Chondrocyte (in vitro differentiated cells): Measurements from ENCODE around the gene NHERF2. TPM values are rescaled to one million over a fixed set of nuclear protein-coding genes. Genes with fewer than 3 reads are reported as not detected.

Experiments used
- DNase-seq: peaks from one replicate; pipeline ENCODE4 v3.0.0; 2021; ENCODE audit warnings: mixed read lengths, low spot score
- H3K27ac Mint-ChIP-seq: one replicate; pipeline ENCODE4 v1.8.0; 2021; ENCODE audit warnings: mild to moderate bottlenecking, moderate library complexity, mixed read lengths; ENCODE audit not compliant: unreplicated experiment
- H3K27me3 Mint-ChIP-seq: 2 replicates; pipeline ENCODE4 v1.8.0; 2021; ENCODE audit warnings: low read depth, mixed read lengths
- H3K36me3 Mint-ChIP-seq: 2 replicates; pipeline ENCODE4 v1.8.0; 2021; ENCODE audit warnings: low read depth, mixed read lengths
- H3K4me1 Mint-ChIP-seq: 2 replicates; pipeline ENCODE4 v1.8.0; 2021; ENCODE audit warnings: low read depth, mild to moderate bottlenecking, mixed read lengths
- H3K4me3 Mint-ChIP-seq: one replicate; pipeline ENCODE4 v1.8.0; 2021; ENCODE audit warnings: mild to moderate bottlenecking, moderate library complexity, mixed read lengths; ENCODE audit not compliant: unreplicated experiment
- H3K9me3 Mint-ChIP-seq: 2 replicates; pipeline ENCODE4 v1.8.0; 2021; ENCODE audit warnings: low read depth, mixed read lengths
- total RNA-seq: library from RNA; stranded (reverse); gene quantifications from 3 replicates; pipeline ENCODE4 v1.2.1, GENCODE V29; 2021
- TF ChIP-seq, protein P1 (sequence below): fragments of 200-600 bp; sonication (generic); IDR thresholded peaks from 2 replicates; pipeline ENCODE4 v1.5.0; 2021; ENCODE audit warnings: antibody characterized with exemption, mild to moderate bottlenecking, moderate library complexity

Gene NHERF2
- total RNA-seq, 1 donor from 2014 or later = 87.0 TPM

DNA sequence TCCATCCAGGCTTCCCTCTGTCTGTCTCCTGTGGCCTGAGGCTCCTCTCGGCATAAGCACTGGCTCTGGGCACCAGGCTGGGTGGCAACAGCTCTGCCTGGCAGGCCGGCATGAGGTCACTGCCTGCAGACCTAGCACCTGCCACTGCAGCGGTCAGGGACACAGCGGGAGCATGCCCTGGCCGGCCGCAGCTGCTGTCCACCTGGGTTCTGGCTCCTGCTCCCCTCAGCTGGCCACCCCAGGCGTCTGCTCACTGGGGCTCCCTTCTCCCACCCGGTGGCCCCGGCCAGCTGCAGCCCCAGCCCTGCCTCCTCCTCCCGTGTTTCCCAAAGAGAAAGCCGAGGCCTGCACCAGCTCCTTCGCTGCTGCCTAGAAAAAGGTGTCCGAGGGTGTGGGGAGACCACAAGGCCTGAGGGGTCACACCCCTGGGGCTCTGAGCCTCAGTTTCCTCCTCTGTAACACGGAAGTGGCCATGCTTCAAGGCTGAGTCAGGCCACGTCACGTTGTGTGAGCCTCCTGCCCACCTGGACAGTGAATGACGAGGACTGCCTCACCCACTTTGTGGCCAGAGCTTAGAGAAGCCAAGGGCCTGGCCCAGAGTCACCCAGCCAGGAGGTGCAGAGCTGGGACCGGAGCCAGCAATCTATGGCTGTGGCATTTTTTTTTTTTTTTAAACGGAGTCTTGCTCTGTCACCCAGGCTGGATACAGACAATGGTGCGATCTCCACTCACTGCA lies 14.3 kb downstream of the NHERF2 start:
- no peaks in the 10 kb centered on the region for H3K27me3 Mint-ChIP-seq

GRCh38 chr16:2042171-2042985 lies 15.7 kb downstream of the NHERF2 start:
- peaks cover 58% of the 10 kb centered on the region for H3K4me1 Mint-ChIP-seq
- H3K9me3 Mint-ChIP-seq = no peaks in the 10 kb centered on the region
- TF ChIP-seq, protein P1, sequence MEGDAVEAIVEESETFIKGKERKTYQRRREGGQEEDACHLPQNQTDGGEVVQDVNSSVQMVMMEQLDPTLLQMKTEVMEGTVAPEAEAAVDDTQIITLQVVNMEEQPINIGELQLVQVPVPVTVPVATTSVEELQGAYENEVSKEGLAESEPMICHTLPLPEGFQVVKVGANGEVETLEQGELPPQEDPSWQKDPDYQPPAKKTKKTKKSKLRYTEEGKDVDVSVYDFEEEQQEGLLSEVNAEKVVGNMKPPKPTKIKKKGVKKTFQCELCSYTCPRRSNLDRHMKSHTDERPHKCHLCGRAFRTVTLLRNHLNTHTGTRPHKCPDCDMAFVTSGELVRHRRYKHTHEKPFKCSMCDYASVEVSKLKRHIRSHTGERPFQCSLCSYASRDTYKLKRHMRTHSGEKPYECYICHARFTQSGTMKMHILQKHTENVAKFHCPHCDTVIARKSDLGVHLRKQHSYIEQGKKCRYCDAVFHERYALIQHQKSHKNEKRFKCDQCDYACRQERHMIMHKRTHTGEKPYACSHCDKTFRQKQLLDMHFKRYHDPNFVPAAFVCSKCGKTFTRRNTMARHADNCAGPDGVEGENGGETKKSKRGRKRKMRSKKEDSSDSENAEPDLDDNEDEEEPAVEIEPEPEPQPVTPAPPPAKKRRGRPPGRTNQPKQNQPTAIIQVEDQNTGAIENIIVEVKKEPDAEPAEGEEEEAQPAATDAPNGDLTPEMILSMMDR = no peak
- DNase-seq = no peak
- no peak overlapping the region for H3K4me3 Mint-ChIP-seq
- H3K36me3 Mint-ChIP-seq = peaks cover 3% of the 10 kb centered on the region
- no peaks in the 10 kb centered on the region for H3K27me3 Mint-ChIP-seq
- H3K27ac Mint-ChIP-seq = no peak overlapping the region

More for the DNA sequence above, 14.3 kb downstream of the NHERF2 start:
- no peak for DNase-seq
- Mint-ChIP-seq H3K27ac (peak overlapping the region; percentile 92), H3K4me3 (no peak overlapping the region), H3K36me3 (peaks cover 3% of the 10 kb centered on the region), H3K4me1 (peaks cover 61% of the 10 kb centered on the region), H3K9me3 (no peaks in the 10 kb centered on the region)
- TF ChIP-seq, protein P1 = no peak

DNA sequence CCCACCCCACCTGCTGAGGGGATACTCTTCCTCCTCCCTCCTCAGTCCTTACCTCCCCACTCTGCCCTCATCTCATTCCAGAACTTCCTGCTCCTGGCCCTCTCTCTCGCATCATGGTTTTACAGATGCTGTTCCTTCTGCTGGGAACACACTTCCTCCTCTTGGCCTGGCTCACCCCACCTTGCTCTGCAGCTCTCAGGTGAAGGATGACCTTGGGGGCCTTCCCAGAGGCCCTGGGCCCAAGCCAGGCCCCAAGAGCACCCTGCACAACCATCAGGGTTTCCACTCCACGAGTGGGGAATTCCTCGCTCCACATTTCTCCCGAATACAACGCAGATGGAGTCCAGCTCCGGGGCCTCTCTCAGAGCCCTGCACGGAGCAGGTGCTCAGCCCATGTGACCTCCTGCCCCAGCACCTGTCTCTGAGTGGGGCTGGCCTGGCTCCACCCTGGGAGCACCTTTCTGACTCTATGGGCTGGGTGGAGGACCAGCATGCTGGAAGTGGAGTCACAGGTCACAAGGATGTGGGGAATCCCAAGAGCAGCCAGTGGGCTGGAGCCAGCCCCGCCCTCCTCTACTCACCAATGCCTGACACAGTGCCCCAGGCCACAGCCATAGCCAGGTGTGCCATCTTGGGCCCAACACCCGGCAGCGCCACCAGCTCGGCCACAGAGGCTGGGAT lies 16.4 kb downstream of the NHERF2 start:
- no peak overlapping the region for H3K27ac Mint-ChIP-seq
- DNase-seq = no peak
- H3K4me1 Mint-ChIP-seq = peaks cover 51% of the 10 kb centered on the region
- H3K4me3 Mint-ChIP-seq = no peak overlapping the region
- no peaks in the 10 kb centered on the region for H3K27me3 Mint-ChIP-seq
- TF ChIP-seq, protein P1 = no peak
- no peaks in the 10 kb centered on the region for H3K9me3 Mint-ChIP-seq
- peaks cover 1% of the 10 kb centered on the region for H3K36me3 Mint-ChIP-seq

- H3K4me1 Mint-ChIP-seq = peaks cover 54% of the 10 kb centered on the region
Observed at GRCh38 chr16:2043667-2044451, 17.2 kb downstream of the NHERF2 start.

More at GRCh38 chr16:2043667-2044451, 17.2 kb downstream of the NHERF2 start:
- no peaks in the 10 kb centered on the region for H3K27me3 Mint-ChIP-seq
- H3K27ac Mint-ChIP-seq = no peak overlapping the region
- TF ChIP-seq, protein P1 = no peak
- H3K9me3 Mint-ChIP-seq = no peaks in the 10 kb centered on the region
- no peak overlapping the region for H3K4me3 Mint-ChIP-seq
- no peak for DNase-seq
- peaks cover 1% of the 10 kb centered on the region for H3K36me3 Mint-ChIP-seq
